Esophagus muscularis mucosa (tissue), 4 donors: ENCODE data around the gene ADAMTS13. TPM values are rescaled to one million over a fixed set of nuclear protein-coding genes. Genes with fewer than 3 reads are reported as not detected.

Source experiments
- DNase-seq: peaks from one replicate; pipeline ENCODE4 v3.0.0-alpha.2; 2017; ENCODE audit errors: extremely low spot score
- H3K27ac ChIP-seq, 4 donors: fragments of 200-600 bp; sonication (generic); replicated peaks in 1 of 4; 1 replicate in 3 of 4; 2 replicates in 1 of 4; pipeline ENCODE4 v1.5.1; 2016 to 2019; ENCODE audit warnings: mild to moderate bottlenecking in 1 of 4
- H3K27me3 ChIP-seq, 4 donors: fragments of 200-600 bp; sonication (generic); one replicate each; pipeline versions ENCODE4 v1.5.1 to v1.6.0; 2016 to 2019
- H3K36me3 ChIP-seq, 4 donors: fragments of 200-600 bp; sonication (generic); one replicate each; pipeline ENCODE4 v1.5.1; 2016 to 2019
- H3K4me1 ChIP-seq, 4 donors: fragments of 200-600 bp; sonication (generic); one replicate each; pipeline ENCODE4 v1.5.1; 2016 to 2019
- H3K4me3 ChIP-seq, 4 donors: fragments of 200-600 bp; sonication (generic); 1 replicate in 2 of 4; 2 replicates in 2 of 4; pipeline ENCODE4 v1.5.1; 2016 to 2019; ENCODE audit warnings: mild to moderate bottlenecking in 4 of 4, moderate library complexity in 1 of 4
- H3K9me3 ChIP-seq, 4 donors: fragments of 200-600 bp; sonication (generic); 1 replicate in 3 of 4; 2 replicates in 1 of 4; pipeline ENCODE4 v1.5.1; 2016 to 2019
- EP300 ChIP-seq: sonication (generic); formaldehyde crosslinking; IDR thresholded peaks from one replicate; pipeline ENCODE4 v1.6.1; 2017; ENCODE audit warnings: antibody characterized with exemption
- POLR2A ChIP-seq: fragments of 450-650 bp; IDR thresholded peaks from one replicate; pipeline ENCODE4 v1.6.1; 2017; ENCODE audit warnings: antibody characterized with exemption, moderate library complexity, mild to moderate bottlenecking, low read depth
- POLR2AphosphoS5 ChIP-seq, 2 donors: sonication (generic); formaldehyde crosslinking; IDR thresholded peaks; one replicate each; pipeline ENCODE4 v1.6.1; 2017; ENCODE audit warnings: antibody characterized with exemption in 2 of 2
- WGBS: methylation state at CpG from one replicate; pipeline ENCODE4 v1.1.5; 2018; 5-methylcytosine and 5-hydroxymethylcytosine counted together
- intact Hi-C: fragments of 100-400 bp; cut with DNase I; formaldehyde crosslinking; loops from one replicate; pipeline ENCODE4 v1.15.1; 2023
- total RNA-seq, 4 donors: library from RNA; depleted of rRNA; stranded (reverse); fragments of >200 nt; gene quantifications; one replicate each; pipeline versions ENCODE4 v1.1.0 to v1.2.1, GENCODE V29; 2016
- TF ChIP-seq, protein P1 (sequence below), 3 experiments: fragments of 200-600 bp in 2 of 3; fragments of 450-650 bp in 1 of 3; sonication (generic) in 2 of 3; IDR thresholded peaks; one replicate each; pipeline ENCODE4 v1.5.1; 2017 to 2019; ENCODE audit warnings: antibody characterized with exemption in 3 of 3, mild to moderate bottlenecking in 2 of 3, moderate library complexity in 1 of 3

The ADAMTS13 gene
- total RNA-seq, 4 donors from 2014 or later = 1.3 to 1.7 (median 1.4) TPM

DNA sequence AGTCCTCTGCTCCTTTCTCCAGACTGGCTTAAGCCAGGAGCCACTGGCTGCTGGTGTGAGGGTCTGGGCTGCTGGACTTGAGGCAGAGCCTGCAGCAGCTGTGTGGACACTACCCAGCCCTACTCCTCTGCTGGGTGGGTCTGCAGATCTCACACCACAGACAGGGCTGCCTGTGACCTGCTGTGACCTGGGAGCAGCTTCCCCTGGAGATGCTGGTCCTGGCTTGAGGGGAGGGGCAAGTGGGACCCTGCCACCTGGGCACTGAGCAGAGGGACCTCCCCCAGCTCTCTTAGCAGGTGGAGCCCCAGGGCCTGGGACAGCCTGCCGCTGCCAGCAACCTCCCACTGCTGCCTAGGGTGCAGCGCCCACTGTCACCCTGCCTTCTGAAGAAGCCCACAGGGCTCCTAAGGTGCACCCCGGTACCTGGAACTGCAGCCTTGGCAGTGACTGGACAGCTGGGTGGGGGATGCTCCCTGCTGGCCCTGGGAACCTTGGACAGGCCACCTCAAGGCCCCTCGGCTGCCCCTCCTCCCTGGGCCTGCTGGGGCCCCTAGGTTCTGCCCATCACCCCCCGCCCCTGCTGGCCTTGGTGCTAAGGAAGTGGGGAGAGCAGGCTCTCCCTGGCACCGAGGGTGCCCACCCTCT, 46.7 kb downstream of the ADAMTS13 start:
- no peak for TF ChIP-seq POLR2AphosphoS5 (IDR thresholded peaks at IDR 0.05)
- no peak for TF ChIP-seq POLR2A
- TF ChIP-seq, protein P1, sequence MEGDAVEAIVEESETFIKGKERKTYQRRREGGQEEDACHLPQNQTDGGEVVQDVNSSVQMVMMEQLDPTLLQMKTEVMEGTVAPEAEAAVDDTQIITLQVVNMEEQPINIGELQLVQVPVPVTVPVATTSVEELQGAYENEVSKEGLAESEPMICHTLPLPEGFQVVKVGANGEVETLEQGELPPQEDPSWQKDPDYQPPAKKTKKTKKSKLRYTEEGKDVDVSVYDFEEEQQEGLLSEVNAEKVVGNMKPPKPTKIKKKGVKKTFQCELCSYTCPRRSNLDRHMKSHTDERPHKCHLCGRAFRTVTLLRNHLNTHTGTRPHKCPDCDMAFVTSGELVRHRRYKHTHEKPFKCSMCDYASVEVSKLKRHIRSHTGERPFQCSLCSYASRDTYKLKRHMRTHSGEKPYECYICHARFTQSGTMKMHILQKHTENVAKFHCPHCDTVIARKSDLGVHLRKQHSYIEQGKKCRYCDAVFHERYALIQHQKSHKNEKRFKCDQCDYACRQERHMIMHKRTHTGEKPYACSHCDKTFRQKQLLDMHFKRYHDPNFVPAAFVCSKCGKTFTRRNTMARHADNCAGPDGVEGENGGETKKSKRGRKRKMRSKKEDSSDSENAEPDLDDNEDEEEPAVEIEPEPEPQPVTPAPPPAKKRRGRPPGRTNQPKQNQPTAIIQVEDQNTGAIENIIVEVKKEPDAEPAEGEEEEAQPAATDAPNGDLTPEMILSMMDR (IDR thresholded peaks at IDR 0.05) = no peak
- TF ChIP-seq EP300 = no peak
- no peak for DNase-seq
- H3K4me1 ChIP-seq = no peaks in the 10 kb centered on the region
- H3K4me3 ChIP-seq = no peak overlapping the region
- WGBS = no CpG with 5 or more reads among the region's 6 CpGs
- peaks cover 13 to 66% (median 41%) of the 10 kb centered on the region in 4 donors for H3K36me3 ChIP-seq
- intact Hi-C loops = loop anchor here (5.0 kb wide), 1 partner anchor 52 kb away; the partner anchor contains the start of gene REXO4
- no peak overlapping the region for H3K27ac ChIP-seq
- no peaks in the 10 kb centered on the region for H3K27me3 ChIP-seq
- H3K9me3 ChIP-seq = no peaks in the 10 kb centered on the region

DNA sequence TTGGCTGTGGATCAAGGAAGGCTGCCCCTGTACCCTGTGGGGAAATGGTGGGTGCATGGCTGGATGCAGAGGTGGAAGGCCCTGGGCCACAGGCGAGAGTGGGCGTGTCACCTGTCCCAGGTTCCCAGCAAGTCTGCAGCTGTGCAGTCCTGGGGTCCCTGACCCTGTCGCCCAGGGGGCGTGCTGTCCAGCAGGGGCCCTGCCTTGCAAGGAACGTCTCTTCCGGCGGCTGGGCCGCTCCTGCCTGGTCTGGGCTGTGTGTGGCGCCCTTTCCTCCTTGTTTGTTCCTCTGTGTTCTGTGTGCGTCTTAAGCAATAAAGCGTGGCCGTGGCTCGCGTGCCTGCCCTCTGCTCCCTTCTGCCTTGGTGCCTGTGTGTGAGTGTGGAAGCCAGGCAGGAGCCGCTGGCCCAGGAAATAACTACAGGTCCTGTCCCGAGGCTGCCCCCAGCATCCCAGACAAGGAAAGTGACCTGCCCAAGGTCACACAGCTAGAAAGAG, 48.3 kb downstream of the ADAMTS13 start:
- 86% methylated on average over 16 of the region's 16 CpGs for WGBS
- Histone ChIP-seq H3K4me1 (no peaks in the 10 kb centered on the region), H3K27me3 (no peaks in the 10 kb centered on the region), H3K4me3 (no peak overlapping the region), H3K27ac (no peak overlapping the region), H3K9me3 (no peaks in the 10 kb centered on the region), H3K36me3 (peaks cover 15 to 60% (median 45%) of the 10 kb centered on the region in 4 donors)
- no peak for TF ChIP-seq POLR2AphosphoS5 (IDR thresholded peaks at IDR 0.05)
- TF ChIP-seq, protein P1 (IDR thresholded peaks at IDR 0.05) = no peak
- no peak for TF ChIP-seq POLR2A
- no peak for TF ChIP-seq EP300
- intact Hi-C loops = no loop called here
- DNase-seq = no peak

DNA sequence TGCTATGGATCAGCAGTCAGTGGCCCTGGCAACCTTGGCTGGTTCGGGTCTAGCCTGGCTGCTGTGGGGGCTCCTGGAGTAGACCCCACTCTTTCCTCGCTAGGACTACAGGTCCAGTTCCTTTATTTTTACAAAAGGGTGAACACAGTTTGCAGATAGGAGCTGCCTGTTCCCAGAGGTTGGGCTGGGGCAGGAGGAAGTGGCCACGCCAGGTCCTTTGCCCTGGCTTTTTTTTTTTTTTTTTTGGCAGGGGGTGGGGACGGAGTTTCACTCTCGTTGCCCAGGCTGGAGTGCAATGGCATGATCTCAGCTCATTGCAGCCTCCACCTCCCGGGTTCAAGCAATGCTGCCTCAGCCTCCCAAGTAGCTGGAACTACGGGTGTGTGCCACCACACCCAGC, 48.8 kb downstream of the ADAMTS13 start:
- WGBS = 77% methylated on average over 7 of the region's 7 CpGs
- intact Hi-C loops = no loop called here
- Histone ChIP-seq H3K27ac (no peak overlapping the region), H3K4me3 (no peak overlapping the region), H3K27me3 (no peaks in the 10 kb centered on the region), H3K4me1 (no peaks in the 10 kb centered on the region), H3K36me3 (peaks cover 13 to 57% (median 43%) of the 10 kb centered on the region in 4 donors), H3K9me3 (no peaks in the 10 kb centered on the region)
- TF ChIP-seq EP300 = no peak
- TF ChIP-seq, protein P1 (IDR thresholded peaks at IDR 0.05) = no peak
- DNase-seq = no peak

DNA sequence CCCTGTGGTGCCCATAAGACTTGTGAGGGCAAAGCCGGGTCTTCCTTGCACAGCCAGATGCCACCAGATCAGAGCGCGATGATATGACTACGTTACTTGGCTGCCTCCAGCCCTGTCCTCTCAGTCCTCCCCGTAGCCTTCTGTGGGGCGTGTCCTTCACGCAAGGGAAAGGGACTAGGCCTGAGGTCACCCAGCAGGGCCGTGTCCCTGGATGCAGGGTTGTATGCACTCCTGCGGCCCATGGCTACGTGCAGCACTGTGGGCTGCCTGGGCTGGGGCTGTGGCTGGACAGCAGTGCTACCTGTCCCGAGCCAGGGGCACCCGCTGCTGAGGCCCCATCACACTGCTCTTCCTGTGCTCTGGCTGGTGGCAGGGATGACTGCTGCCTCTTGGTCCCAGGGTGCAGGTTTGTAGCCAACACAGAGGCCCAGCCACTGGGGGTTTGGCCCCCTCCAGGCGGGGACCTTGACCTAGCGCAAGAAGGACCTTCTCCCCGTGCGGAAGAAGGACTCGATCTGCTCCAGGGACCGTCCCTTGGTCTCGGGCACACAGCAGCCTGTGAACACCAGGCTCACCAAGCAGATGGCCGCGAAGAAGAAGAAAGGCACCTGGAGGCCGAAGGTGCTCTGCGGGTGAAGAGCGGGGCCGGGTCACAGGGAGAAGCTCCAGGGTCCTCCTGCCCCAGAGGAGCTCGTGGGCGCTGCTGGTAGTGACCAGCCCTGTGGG, 49.5 kb downstream of the ADAMTS13 start:
- peaks cover 13 to 59% (median 44%) of the 10 kb centered on the region in 4 donors for H3K36me3 ChIP-seq

More for the DNA sequence above, 49.5 kb downstream of the ADAMTS13 start:
- no peak for DNase-seq
- H3K4me1 ChIP-seq = no peaks in the 10 kb centered on the region
- H3K4me3 ChIP-seq = no peak overlapping the region
- H3K27ac ChIP-seq = no peak overlapping the region
- WGBS = 87% methylated on average over 4 of the region's 27 CpGs
- H3K27me3 ChIP-seq = no peaks in the 10 kb centered on the region
- intact Hi-C loops = no loop called here
- TF ChIP-seq, protein P1 (IDR thresholded peaks at IDR 0.05) = no peak
- TF ChIP-seq POLR2AphosphoS5 (IDR thresholded peaks at IDR 0.05) = no peak
- no peak for TF ChIP-seq POLR2A
- TF ChIP-seq EP300 = no peak
- H3K9me3 ChIP-seq = no peaks in the 10 kb centered on the region
